HL-60/S4 treated with retinoic acid at 250 ng/mL for 4 days and 3 days (cell line): ENCODE data around the gene IGSF3.
"Not testable (repeated sequence)": the region's sequence is repeated elsewhere in the genome, so short reads cannot be mapped to it uniquely, and the experiment has no call there.

Source experiments
- in situ Hi-C: fragments of 300-500 bp; cut with MboI; formaldehyde crosslinking; loops from 2 replicates; pipeline ENCODE4 v1.7.0; 2022; ENCODE audit warnings: low sequenced_read_pairs

Gene IGSF3

DNA sequence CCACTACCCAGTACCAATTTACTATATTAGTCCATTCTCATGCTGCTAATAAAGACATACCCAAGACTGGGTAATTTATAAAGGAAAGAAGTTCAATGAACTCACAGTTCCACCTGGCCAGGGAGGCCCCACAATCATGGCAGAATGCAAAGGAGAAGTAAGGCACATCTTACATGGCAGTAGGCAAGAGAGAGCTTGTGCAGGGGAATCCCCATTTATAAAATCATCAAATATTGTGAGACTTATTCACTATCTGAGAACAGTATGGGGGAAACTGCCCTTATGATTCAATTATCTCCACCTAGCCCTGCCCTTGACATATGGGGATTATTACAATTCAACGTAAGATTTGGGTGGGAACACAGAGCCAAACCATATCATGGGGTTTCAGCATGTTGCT is 103.1 kb downstream of the IGSF3 start:
- in situ Hi-C loops, result no loop called here

DNA sequence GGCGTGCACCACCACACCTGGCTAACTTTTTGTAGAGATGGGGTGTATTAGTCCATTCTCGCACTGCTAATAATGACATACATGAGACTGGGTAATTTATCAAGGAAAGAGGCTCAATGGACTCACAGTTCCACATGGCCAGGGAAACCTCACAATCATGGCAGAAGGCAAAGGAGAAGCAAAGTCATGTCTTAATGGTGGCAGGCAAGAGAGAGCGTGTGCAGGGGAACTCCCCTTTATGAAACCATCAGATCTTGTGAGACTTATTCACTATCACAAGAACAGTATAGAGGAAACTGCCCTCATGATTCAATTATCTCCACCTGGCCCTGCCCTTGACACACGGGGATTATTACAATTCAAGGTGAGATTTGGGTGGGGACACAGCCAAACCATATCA is 105.1 kb downstream of the IGSF3 start:
- in situ Hi-C loops, result not testable (repeated sequence)

DNA sequence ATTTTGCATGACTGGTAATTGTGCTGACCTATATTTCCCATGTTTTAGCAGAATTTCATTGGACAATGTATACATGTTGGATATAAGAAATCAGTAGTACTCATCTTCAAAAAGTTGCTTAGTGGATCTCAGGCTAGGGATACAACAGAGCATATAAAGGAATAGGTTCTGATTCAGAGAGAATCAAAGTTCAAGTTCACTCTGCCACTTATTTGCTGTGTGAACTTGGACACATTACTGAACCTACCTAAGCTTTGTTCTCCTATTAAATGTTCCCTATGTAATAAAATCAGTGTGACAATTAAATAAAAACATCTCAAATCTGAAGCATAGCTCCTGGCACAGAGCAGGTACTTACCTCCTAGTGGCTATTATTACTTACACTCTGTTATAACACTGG is 106.0 kb downstream of the IGSF3 start:
- in situ Hi-C loops, result no loop called here

DNA sequence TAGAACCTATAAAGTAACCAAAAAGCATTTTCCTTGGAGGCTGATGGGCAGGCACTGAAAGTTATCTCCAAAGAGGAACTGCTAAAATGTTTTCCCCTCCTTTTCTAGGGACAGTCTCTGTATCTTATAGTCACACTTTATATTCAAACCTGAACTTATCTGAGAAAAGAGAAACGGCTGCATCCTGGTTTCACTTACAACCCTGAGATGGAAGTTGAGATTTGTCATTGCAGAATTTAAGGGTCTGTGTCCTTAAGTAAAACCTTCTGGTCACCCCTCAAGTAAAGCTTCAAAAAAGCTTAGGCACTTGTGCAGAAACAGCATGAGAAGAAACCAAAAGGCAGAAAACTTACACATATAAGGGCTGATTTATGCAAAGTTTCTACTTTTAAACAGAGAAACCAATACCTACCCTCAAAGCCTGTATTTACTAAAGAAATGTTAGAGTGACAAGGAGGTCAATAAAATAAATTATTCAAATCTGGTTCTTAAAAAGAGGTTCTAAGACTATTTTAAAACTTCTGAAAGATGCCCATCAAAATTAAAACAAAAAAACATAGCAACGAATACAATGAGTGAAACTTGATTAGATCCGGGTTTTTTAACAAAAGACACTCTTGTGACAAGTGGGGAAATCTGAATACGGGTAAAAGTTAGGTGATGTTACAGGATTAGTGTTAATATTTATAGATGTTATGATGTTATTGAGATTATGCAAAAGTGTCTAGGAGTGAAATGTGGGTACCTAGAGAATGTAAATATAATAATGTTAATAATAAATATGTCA is 106.6 kb downstream of the IGSF3 start:
- in situ Hi-C loops, result no loop called here

DNA sequence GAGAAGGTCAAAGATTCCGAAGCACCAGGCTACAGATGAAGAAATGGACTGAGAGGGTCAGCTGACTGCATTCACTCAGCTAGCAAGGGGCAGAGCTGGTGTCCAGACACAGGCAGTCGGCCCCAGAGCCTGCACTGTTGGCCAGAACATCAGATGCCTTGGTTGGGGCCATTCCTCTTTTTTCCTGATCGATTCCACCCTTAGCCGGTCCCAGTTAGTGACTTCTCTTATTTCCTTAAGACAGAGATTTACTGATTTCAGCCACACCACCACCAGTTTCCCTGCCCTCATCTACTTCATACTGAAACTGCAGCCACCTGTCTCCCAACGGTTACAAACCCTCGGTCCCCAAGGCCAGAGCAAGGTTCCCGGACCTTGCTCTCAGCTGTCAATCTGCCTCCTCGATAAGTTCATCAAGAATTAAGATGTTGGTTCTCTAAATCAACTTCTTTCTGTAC is 108.2 kb downstream of the IGSF3 start:
- in situ Hi-C loops, result no loop called here

DNA sequence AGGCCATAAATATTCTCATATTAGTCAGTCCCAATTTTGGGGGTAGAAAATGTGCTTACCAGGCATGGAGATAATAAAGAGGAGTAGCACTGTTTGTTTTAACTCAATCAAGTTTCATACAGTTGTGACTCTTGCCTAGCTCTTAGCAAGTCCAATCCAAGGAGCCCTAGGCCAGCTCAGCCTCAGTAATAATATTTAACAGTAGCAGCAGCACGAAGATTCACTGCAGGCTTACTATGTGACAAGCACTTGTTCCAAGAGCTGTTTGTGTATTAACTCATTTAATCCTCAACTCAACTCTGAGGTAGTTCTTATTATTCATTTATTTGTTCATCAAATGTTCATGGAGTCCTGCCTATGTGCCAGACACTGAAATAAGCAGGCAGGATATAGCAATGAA is 109.0 kb downstream of the IGSF3 start:
- in situ Hi-C loops, result no loop called here

DNA sequence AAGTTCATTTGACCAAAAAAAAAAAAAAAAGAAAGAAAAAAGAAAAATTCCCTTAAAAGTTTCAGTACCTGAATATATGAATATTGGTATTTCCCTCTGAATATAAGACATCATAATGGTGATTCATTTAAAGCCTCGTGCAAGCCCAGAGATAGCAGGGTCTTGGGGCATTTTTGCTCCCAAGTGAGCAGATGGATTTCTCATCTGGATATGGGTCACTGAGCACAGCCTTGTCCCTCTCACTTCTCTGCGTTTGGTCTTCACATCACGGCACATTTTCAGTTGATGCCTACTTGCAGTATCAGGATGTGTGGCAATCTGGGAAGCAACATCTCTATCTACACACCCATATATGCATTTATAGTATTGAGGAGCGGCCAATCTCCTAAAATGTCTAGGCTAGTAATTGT is 109.4 kb downstream of the IGSF3 start:
- in situ Hi-C loops, result no loop called here

DNA sequence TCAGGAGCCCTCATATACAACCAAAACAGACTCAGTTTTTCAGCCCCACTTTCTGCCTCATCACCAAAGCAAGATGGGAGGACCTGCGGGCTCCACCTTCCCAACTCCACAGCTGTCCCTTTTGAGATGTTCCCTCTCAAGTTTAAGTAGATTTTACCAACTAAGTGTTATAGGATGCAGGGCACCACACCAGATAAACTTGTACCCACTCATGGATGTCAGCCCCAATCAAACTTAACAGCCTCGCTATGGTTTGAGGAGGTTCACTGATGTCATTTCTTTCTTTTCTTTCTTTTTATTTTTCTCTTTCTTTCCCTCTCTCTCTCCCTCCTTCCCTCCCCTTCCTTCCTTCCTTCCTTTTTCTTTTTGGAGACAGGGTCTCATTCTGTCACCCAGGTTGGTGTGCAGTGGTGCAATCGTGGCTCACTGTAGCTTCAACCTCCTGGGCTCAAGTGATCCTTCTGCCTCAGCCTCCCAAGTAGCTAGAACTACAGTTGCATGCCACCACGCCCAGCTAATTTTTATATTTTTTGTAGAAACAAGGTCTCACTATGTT is 110.1 kb downstream of the IGSF3 start:
- in situ Hi-C loops, result no loop called here

DNA sequence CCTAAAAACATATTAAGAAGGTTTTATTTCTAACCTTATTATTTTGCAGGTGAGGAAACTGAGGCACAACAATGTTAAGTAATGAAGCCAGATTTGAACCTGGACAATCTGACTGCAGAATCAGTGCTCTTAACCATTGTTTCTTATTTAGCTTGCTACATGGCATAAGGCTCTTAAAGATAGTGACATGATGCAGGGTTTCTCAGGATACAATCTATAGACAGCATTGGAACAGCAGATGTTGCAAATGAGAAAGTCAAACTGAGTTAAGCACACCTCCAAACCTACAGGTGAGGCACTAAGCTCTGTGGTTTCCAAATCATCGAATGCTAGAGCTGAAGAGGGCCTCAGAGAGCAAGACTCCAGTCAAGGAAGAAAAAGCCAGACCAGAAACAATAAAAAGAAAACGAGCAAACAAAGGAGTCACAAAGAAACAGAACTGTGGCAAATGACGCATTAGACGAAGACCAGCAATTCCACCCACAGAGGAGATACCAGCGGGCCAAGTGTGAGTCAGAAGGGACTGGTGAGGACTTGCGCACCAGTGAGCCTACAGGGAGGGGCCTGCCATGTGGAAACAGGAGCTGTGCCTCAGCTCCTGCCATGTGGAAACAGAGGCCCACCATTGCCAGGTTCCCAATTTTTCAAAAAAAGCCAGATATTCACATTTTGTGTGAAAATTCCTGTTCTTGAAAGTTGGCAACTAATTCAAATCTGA is 111.1 kb downstream of the IGSF3 start:
- in situ Hi-C loops, result no loop called here

DNA sequence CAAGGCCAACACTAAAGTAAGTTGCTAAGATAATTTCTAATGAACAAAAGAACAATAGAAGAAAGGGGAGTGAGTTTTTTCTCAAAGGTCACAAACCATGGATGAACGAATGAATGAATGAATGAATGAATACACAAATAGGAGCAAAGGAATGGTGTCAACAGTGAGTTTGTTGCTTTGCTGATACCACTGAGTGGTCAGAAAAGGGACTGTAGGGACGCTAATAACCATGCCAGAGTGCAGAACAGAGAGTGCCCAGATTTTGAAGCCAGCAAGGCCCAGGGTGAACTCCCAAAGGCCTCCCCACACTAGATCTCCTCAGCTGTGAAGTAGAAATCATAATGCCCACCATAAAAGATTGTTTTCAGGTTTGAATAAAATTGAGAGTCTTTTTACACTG is 112.6 kb downstream of the IGSF3 start:
- in situ Hi-C loops, result no loop called here

DNA sequence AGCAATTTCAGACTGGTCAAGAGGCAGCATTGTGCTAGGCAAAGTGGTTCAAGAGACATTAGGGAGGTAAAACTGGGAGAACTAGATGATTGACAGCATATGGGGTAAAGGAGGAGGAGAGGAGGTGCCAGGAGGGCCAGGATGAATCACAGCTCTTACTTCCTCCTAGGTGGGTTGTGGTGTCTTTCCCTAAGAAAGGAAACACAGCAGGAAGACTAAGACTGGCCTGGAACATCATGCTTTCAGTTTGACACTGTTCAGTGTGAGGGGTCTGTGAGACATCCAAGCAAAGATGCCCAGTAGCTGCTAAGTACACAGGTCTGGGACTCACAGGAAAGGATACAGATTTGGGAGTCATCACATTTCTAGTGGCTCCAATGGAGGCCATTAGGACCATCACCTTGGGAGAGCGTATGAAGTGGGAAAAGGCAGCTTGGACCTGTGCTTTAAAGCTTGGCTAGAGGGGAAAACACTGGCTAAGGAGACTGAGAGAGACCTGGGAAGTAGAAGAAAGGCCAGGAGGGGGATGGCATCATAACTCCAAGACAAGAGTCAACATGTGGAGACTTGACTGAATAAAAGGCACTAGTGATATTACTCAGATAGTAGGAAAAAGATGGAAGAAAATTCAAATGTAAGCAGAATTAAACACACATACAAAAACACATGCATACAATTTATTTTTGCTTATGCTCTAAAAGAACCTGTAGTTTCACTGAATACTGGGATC is 114.0 kb downstream of the IGSF3 start:
- in situ Hi-C loops, result no loop called here

DNA sequence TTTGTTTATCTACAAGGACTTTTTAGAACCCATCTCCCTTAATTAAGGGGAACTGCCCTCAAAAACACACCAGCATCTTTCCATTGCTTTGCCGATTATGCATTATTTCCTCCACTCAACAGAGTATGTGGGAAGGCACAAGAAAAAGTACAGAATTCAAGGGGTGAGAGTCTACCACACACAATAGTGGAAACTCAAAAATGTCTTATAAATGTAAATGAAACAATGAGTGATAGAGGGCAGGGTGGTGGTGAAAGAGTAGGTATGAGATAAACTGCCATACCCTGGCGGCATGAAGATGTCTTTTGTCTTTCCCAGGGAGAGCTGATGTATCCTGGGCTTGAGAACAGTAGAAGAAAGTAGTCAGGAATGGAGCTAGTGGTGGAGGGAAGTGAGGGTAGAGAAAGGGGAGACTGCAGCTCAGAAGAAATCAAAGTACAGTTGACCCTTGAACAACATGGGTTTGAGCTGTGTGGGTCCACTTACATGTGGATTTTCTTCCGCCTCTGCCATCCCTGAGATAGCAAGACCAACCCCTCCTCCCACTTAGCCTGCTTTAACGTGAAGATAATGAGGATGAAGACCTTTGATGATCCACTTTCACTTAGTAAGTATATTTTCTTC is 121.1 kb downstream of the IGSF3 start:
- in situ Hi-C loops, result no loop called here

DNA sequence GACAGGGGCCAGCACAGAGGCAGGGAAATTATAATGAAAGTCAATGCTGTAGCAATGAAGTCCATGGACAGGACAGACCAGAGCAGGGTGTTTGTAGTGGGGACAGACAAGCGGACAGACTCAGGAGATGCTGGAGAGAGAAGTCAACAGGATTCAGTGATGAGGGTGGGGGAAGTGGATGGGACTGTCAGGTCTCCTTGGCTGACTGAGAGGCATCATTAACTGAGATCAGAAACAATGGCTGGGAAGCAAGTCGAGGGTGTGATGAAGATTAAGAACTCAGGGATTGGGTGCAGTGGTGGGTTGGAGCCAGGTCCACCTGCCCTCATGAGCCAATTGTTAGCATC is 122.2 kb downstream of the IGSF3 start:
- in situ Hi-C loops, result no loop called here

DNA sequence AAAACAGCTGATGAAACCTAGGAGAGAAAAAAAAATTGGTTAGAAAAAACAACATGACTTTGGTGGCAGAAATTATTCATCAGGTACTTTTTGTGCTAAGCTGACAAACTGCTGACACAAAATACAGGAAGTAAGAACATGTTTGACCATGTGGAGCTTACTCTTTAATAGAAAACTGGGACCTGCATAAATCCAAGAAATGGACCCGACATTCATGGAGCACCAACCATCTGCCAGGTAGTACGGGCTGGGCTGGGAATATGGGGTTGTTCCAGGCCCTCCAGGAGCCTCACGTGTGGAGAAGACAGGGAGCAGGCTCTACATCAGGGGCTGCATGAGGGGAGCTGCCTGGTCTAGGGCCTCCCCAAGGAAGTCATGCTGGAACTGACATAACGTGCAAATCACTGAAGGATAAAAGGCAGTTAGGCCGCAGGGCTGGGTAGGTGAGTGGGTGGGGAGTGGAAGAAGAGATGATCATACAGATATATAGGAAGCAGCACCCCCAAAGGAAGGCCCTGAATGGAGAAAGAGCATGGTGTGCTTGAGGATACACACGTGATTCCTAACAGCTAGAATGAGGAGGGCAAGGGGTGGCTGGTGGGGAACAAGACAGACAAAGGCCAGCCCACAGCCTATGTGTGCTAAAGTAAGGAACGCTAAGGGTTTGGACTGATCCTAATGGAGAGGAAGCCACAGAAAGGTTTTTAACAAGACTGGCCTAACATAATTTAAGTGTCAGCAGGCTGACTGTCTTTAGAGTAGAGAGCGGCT is 122.8 kb downstream of the IGSF3 start:
- in situ Hi-C loops, result no loop called here

DNA sequence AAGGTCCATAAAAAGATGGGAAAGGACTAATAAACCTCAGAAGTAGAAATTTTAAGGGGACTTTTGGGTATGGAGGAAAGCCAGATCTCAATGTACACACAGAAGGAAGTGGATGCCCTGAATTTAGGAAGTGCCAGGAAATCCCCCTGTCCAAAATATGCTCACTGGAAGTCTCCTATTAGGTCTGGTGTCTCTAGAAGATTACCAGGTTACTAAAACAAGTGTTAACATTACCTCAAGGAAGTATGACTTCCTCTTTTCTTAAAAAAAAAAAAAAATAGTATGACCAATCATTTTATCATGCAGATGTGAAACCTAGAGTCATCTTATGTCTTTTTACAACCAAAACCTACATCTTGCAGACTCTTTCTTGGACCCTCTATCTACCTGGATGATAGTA is 127.4 kb downstream of the IGSF3 start:
- in situ Hi-C loops, result no loop called here

DNA sequence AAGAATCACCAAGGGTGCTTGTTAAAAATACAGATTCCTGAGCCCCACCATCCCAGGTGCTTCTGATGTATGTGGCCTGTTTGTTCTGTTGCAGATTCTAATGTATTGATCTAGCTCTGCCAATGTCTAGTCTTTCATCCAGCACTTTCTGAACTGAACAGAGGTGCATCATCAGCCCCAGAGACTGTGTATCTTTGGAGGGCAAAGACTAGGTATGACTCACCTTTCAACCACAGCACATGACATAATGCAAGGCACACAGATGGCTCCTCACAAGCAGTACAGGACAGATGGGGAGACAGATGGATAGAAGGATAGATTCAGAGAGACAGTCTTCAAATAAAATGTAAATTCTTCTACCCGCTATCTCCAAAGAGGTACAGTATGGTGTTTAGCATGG is 129.0 kb downstream of the IGSF3 start:
- in situ Hi-C loops, result no loop called here

DNA sequence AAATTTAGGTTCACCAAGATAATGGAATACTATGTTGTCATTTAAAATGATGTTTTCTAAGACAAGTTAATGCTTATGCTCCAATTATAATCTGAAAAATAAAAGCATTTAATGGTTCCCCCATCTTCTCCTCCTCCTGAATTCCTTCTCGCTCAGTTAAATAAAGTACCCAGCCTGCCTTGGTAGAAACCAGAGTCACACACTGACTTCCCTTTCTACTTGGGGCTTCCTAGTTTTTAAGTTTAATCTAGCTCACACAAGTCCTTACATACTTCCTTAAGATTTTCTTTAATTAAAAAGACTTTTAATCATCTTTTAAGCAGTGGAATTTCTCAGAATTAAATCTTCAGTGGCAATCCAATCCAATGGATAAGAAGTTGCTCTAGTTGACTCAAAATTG is 129.6 kb downstream of the IGSF3 start:
- in situ Hi-C loops, result no loop called here

DNA sequence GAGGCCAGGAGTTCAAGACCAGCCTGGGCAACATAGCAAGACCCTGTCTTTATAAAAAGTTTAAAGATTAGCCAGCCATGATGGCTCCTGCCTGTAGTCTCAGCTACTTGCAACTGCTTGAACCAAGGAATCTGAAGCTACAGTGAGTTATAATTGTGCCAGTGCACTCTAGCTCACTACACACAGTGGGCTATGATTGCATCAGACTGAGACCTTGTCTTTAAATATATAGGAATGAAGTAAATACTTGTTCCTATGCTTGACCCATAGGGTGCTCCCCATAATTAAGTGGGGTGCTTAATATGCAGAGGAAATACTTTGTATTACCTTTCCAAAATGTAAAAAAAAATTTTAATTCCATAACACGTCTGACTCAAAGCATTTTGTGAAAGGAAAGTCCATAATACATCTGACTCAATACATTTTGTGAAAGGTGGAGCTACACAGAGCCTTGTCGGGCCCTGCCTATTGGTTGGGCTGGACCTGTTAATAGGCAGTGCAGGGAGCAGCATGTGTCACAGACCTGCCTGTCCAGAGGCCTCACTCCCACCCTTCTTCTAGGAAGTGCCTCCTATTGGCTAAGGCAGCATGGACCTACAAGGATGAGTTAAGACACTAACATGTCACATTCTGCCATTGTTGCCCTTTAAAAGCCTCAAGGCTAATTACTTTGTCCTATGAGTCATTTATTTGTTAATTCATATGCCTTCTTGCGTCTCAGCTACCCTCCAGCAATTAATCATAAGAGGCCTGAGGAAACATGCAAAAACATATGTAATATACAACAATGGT is 130.3 kb downstream of the IGSF3 start:
- in situ Hi-C loops, result no loop called here

DNA sequence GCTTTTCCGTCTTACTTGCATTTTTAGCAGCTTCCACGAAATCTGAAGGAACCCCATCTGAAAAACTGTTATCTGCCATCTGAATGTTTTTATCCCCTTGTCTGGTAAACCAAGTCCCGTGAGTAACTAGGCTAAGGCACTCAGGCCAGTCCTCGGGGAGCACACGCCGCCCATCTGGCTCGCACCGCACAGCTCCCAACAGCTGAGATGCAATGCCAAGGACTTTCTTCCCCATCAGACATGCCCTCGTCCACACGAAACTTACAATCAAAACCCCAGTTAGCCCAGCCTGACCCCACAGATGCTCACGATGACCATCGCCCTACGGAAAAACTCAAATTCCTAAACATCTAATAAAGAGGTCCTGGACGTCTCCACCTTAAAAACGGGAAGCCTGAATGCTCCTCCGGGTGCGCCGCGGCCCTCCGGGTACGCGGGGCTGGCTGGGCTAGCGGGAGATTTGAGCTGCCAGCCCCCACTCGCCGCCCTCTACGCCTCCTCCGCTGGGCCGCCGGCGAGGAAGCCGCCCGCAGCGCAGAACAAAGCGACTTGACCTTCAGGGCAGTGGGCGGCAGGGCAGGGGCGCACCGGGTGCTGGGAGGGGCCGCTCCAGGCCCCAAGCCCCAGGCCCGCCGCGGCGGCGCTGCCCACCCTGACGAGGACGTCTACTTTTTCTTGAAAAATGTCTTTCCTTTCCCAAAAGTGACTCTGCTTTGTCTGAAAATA is 133.4 kb downstream of the IGSF3 start:
- in situ Hi-C loops, result no loop called here
